ENCODE measurements around the gene PTPRT.

Gene PTPRT

DNA sequence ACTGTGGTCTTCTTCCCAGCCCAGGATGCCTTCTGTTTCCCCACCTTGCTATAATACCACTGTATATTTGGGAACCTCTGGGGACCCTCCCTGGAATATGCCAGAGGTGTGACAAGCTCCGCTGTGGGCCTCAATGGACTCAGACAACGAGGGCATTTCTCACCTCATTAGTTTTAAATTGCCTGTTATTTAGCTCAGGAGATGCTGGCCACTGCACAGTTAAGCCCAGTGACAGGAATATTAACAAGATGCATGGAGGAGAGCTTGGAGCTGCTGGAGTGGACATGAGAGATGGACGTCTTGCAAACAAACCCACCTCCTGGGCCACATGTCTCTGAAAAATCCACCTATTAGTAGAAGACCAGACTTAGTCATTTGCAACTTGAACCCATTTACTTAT is 1136.4 kb downstream of the PTPRT start:
- TF ChIP-seq, protein P1, sequence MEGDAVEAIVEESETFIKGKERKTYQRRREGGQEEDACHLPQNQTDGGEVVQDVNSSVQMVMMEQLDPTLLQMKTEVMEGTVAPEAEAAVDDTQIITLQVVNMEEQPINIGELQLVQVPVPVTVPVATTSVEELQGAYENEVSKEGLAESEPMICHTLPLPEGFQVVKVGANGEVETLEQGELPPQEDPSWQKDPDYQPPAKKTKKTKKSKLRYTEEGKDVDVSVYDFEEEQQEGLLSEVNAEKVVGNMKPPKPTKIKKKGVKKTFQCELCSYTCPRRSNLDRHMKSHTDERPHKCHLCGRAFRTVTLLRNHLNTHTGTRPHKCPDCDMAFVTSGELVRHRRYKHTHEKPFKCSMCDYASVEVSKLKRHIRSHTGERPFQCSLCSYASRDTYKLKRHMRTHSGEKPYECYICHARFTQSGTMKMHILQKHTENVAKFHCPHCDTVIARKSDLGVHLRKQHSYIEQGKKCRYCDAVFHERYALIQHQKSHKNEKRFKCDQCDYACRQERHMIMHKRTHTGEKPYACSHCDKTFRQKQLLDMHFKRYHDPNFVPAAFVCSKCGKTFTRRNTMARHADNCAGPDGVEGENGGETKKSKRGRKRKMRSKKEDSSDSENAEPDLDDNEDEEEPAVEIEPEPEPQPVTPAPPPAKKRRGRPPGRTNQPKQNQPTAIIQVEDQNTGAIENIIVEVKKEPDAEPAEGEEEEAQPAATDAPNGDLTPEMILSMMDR (conservative IDR thresholded peaks at IDR 0.05; ENCODE audit: low read length) = no peak
- DNase-seq (ENCODE audit: low read depth) = no peak
- no peak overlapping the region for H3K4me3 ChIP-seq (ENCODE audit: low read length)

DNA sequence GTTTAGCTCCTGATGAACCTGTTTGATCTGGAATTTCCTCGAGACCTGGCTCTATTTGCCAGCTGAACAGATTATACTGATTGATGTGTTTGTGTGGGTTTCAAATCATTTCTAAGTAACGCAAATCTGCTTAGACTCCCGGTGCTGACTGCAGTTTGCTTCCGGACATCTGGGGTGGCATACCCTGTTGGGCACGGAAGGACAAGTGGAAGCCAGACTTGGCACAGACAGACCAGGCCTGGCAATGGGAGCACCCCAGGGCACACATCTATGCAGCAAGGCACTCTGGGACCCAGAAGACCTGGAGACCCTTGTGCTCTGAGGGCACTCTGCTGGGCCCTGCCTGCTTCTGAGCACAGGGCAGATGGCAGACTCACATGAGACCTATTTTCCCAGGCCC is 1137.8 kb downstream of the PTPRT start:
- TF ChIP-seq, protein P1 (conservative IDR thresholded peaks at IDR 0.05; ENCODE audit: low read length) = no peak
- no peak for DNase-seq (ENCODE audit: low read depth)
- H3K4me3 ChIP-seq (ENCODE audit: low read length) = no peak overlapping the region

DNA sequence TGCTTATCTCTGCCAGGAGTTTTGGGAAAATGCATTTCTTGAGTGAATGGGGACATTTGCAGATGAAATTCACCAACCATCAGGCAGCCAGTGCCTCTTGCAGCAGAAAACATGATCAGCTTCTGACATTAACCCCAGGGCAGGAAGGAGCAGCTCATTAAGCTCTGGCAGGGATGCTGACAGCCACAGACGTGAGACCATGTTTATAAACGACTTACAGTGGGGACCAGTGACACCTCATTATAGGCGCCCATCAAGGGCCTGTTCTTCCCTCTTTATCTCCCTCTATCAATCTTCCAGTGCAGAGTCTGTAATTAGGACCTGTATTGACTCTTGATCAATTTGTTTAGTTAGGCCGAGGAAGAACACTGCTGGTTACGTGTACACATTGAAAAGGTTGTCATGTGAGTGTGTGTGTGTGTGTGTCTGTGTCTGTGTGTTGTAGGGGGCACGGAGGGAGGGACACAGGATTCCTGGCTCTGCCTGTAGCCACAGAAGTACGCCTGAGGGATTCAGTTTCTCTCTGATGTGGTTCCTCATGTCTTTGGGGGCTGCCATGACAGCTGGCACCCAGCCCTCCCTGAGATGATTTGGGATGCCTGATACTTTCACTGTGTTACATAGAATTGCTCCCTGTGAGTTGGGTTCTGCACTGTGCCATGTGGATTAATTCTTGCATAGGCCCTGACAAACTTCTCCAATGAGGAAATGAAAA is 1143.2 kb downstream of the PTPRT start:
- TF ChIP-seq, protein P1 (conservative IDR thresholded peaks at IDR 0.05; ENCODE audit: low read length) = no peak
- no peak overlapping the region for H3K4me3 ChIP-seq (ENCODE audit: low read length)
- DNase-seq (ENCODE audit: low read depth) = no peak

DNA sequence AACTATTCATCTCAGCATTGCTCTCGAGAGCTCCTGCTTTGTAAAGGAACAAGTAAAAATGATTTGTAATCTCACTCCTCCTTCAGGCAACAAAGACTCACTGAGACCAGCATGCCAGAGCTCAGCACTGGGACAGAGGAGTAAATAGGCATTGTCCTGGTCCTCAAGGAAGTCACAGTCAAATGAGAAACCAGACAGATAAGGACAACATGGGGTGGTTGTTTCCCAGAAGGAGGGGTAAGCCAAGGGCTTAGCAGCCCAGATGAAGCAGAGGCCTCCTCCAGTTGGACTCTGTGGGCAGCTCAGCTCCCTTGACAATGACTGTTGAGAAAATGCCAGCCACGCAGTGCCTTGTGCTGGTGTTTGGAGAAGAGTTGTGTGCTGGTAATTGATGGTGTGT is 1145.8 kb downstream of the PTPRT start:
- H3K4me3 ChIP-seq (ENCODE audit: low read length) = no peak overlapping the region
- no peak for DNase-seq (ENCODE audit: low read depth)
- TF ChIP-seq, protein P1 (conservative IDR thresholded peaks at IDR 0.05; ENCODE audit: low read length) = no peak

DNA sequence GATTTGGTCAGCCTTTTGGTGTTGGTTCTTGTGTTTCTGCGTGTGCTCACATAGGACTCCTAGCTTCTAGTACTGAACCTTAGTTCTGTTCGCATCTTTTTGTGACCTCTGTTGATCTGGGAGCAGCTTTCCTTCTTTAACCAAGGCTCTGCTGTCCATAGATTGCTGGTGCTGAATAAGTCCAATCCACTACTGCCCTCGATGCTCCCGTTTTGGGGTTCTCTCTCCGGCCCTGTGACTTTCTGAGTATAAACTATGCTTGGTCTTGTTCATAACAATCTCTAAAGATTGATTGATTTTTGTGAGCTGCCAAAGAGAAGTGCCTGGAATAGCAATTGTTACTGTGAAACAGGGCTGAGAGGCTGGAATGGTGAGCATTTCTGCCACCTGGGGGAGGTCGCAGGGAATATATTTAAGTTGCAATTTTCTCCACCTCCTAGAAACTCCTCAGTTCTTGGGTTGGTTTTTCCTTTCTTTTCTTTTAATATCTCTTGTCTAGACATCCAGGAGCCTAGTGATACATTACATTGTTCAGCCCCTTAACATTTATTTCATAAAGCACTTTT is 1148.6 kb downstream of the PTPRT start:
- H3K4me3 ChIP-seq (ENCODE audit: low read length) = no peak overlapping the region
- TF ChIP-seq, protein P1 (conservative IDR thresholded peaks at IDR 0.05; ENCODE audit: low read length) = 0 out of 2 replicates have a peak, but pooled peaks have one; percentile 2
- DNase-seq (ENCODE audit: low read depth) = no peak

DNA sequence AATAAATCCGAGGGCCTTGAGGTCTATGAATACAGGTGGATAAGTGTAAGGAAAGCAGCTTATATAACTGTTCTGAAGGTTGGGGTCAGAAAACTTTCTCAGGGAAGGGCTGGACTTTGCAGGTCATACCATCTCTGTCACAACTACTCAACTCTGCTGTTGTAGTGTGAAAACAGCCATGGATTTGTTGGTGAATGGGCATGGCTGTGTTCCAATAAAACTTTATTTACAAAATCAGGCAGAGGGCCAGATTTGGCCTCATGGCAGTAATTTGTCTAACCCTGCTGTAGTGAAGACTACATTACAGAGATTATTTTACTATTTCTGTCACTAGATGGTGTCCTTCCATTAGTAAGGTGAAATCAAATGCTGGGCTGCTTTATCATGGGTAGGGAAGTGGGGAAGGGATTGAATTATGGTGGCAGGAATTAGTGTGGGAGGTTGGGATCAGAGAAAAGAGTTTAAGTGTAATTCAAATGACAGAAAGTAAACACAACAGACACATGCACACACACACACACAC is 1161.9 kb downstream of the PTPRT start:
- TF ChIP-seq, protein P1 (conservative IDR thresholded peaks at IDR 0.05; ENCODE audit: low read length) = no peak
- H3K4me3 ChIP-seq (ENCODE audit: low read length) = no peak overlapping the region
- no peak for DNase-seq (ENCODE audit: low read depth)

DNA sequence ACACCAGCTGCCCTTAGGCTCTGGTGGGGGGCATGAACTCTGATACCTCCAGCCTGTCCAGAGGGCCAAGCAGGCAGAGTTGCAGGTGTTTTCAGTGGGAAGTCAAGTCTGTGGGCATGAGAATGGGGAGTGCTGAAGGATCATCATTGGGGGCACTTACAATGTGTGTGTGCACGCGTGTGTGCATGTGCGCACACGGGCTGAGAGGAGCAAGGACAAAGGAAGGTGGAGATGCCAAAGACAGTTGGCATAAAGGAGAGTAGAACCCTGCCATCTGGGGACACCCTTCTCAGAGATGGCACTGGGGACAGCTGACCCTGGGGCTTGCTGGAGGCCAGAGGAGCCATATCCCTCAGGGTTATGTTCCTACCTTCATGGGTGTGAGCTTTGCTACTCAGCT is 1163.1 kb downstream of the PTPRT start:
- no peak for DNase-seq (ENCODE audit: low read depth)
- H3K4me3 ChIP-seq (ENCODE audit: low read length) = no peak overlapping the region
- TF ChIP-seq, protein P1 (conservative IDR thresholded peaks at IDR 0.05; ENCODE audit: low read length) = no peak

Measured in AG10803 (cell line).